Neutrophil (primary cell): Measurements from ENCODE around the gene DNTT.

Experiments used
- H3K27ac ChIP-seq: fragments of 200-600 bp; sonication (generic); 2 replicates; pipeline ENCODE4 v1.5.1; 2016; ENCODE audit warnings: mild to moderate bottlenecking, moderate library complexity
- H3K27me3 ChIP-seq: fragments of 200-600 bp; sonication (generic); 2 replicates; pipeline ENCODE4 v1.6.0; 2016; ENCODE audit warnings: mild to moderate bottlenecking
- H3K36me3 ChIP-seq: fragments of 200-600 bp; sonication (generic); 2 replicates; pipeline ENCODE4 v1.5.1; 2017
- H3K4me1 ChIP-seq, 2 experiments: fragments of 200-600 bp in 1 of 2; sonication (generic) in 1 of 2; 1 replicate in 1 of 2; 2 replicates in 1 of 2; pipeline versions ENCODE4 v1.5.1 to v1.6.1; 2013 to 2016; ENCODE audit warnings: low read depth in 1 of 2, low read length in 1 of 2, mild to moderate bottlenecking in 1 of 2, moderate library complexity in 1 of 2; ENCODE audit not compliant: control insufficient read depth in 1 of 2, insufficient read depth in 1 of 2
- H3K4me3 ChIP-seq, 2 experiments: fragments of 200-600 bp in 1 of 2; sonication (generic) in 1 of 2; 1 replicate in 1 of 2; 2 replicates in 1 of 2; pipeline ENCODE4 v1.5.1; 2013 to 2016; ENCODE audit warnings: low read depth in 1 of 2, low read length in 1 of 2, mild to moderate bottlenecking in 1 of 2, moderate library complexity in 1 of 2
- H3K9me3 ChIP-seq: fragments of 200-600 bp; sonication (generic); 2 replicates; pipeline ENCODE4 v1.5.1; 2016
- CTCF ChIP-seq: fragments of 200-600 bp; sonication (generic); IDR thresholded peaks from 2 replicates; pipeline ENCODE4 v1.5.1; 2016; ENCODE audit warnings: antibody characterized with exemption

DNTT gene

GRCh38 chr10:96325719-96326373 is 21.6 kb downstream of the DNTT start:
- Histone ChIP-seq H3K4me3 (no peak overlapping the region), H3K36me3 (no peaks in the 10 kb centered on the region), H3K27me3 (no peaks in the 10 kb centered on the region), H3K9me3 (no peaks in the 10 kb centered on the region), H3K4me1 (no peaks in the 10 kb centered on the region), H3K27ac (no peak overlapping the region)
- TF ChIP-seq CTCF: no peak

GRCh38 chr10:96327462-96327861 is 23.2 kb downstream of the DNTT start:
- TF ChIP-seq CTCF: no peak
- H3K4me3 ChIP-seq: no peak overlapping the region
- no peaks in the 10 kb centered on the region for H3K9me3 ChIP-seq
- no peaks in the 10 kb centered on the region for H3K27me3 ChIP-seq
- no peak overlapping the region for H3K27ac ChIP-seq
- H3K36me3 ChIP-seq: no peaks in the 10 kb centered on the region
- no peaks in the 10 kb centered on the region for H3K4me1 ChIP-seq

- H3K4me3 ChIP-seq: no peak overlapping the region
- no peak for TF ChIP-seq CTCF
- H3K9me3 ChIP-seq: no peaks in the 10 kb centered on the region
- H3K27me3 ChIP-seq: peaks cover 8% of the 10 kb centered on the region
- H3K36me3 ChIP-seq: no peaks in the 10 kb centered on the region
- H3K4me1 ChIP-seq: no peaks in the 10 kb centered on the region
- no peak overlapping the region for H3K27ac ChIP-seq
Observed at GRCh38 chr10:96333101-96333500, 28.9 kb downstream of the DNTT start.

- no peaks in the 10 kb centered on the region for H3K9me3 ChIP-seq
- no peak overlapping the region for H3K4me3 ChIP-seq
- peaks cover 8% of the 10 kb centered on the region for H3K27me3 ChIP-seq
- no peak overlapping the region for H3K27ac ChIP-seq
- H3K36me3 ChIP-seq: no peaks in the 10 kb centered on the region
- TF ChIP-seq CTCF: no peak
- H3K4me1 ChIP-seq: no peaks in the 10 kb centered on the region
Observed at GRCh38 chr10:96334616-96335526, 30.6 kb downstream of the DNTT start.

- TF ChIP-seq CTCF: no peak
- Histone ChIP-seq H3K4me1 (no peaks in the 10 kb centered on the region), H3K4me3 (no peak overlapping the region), H3K36me3 (no peaks in the 10 kb centered on the region), H3K27ac (no peak overlapping the region), H3K9me3 (no peaks in the 10 kb centered on the region), H3K27me3 (peaks cover 8% of the 10 kb centered on the region)
Observed at GRCh38 chr10:96337106-96337505, 32.9 kb downstream of the DNTT start.
